Esophagus squamous epithelium (tissue), 4 donors: ENCODE measurements around the gene RFX2.

ENCODE experiments used
- CTCF ChIP-seq, 6 experiments: fragments of 450-650 bp in 4 of 6; fragments of 200-600 bp in 2 of 6; sonication (generic) in 2 of 6; IDR thresholded peaks; one replicate each; pipeline ENCODE4 v1.5.1; 2016 to 2019; ENCODE audit warnings: antibody characterized with exemption in 6 of 6, mild to moderate bottlenecking in 4 of 6, moderate library complexity in 4 of 6
- POLR2A ChIP-seq, 4 donors: fragments of 450-650 bp; IDR thresholded peaks; one replicate each; pipeline ENCODE4 v1.6.1; 2017; ENCODE audit warnings: antibody characterized with exemption in 4 of 4, mild to moderate bottlenecking in 4 of 4, moderate library complexity in 3 of 4

GRCh38 chr19:6038634-6039405 lies 71.5 kb downstream of the RFX2 start:
- TF ChIP-seq CTCF (IDR thresholded peaks at IDR 0.05) (no peak), POLR2A (IDR thresholded peaks at IDR 0.05) (no peak)
